Measurements from ENCODE around the gene SHISA5.

SHISA5 gene

DNA sequence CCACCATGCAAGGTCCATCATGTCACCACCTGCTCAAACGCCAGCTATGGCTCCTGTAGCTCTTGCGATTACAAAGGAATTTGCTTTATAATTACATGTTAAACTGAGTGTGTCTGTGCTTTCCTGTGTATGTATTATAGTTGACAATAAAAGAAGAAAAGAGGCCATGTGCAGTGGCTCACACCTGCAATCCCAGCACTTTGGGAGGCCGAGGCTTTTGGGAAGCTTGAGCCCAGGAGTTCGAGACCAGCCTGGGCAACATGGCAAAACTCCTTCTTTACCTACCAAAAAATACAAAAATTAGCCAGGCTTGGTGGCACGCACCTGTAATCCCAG lies 30.4 kb downstream of the SHISA5 start:
- no peak for ATAC-seq
- TF ChIP-seq ISL1 (CRISPR knock-in tag; IDR thresholded peaks at IDR 0.05) (no peak), ZNF8 (CRISPR knock-in tag; IDR thresholded peaks at IDR 0.05) (no peak), ZFP3 (CRISPR knock-in tag; IDR thresholded peaks at IDR 0.05) (no peak), CSDC2 (CRISPR knock-in tag; IDR thresholded peaks at IDR 0.05) (no peak), GLIS3 (CRISPR knock-in tag; IDR thresholded peaks at IDR 0.05) (no peak), ZNF70 (CRISPR knock-in tag; IDR thresholded peaks at IDR 0.05) (no peak), TCF4 (CRISPR knock-in tag; IDR thresholded peaks at IDR 0.05; ENCODE audit: borderline replicate concordance) (no peak), PPARA (CRISPR knock-in tag; IDR thresholded peaks at IDR 0.05; ENCODE audit: borderline replicate concordance) (no peak), ESRRG (CRISPR knock-in tag; IDR thresholded peaks at IDR 0.05) (no peak), SNAI2 (CRISPR knock-in tag; IDR thresholded peaks at IDR 0.05) (no peak), ZFP30 (CRISPR knock-in tag; IDR thresholded peaks at IDR 0.05) (no peak), ZC3H10 (CRISPR knock-in tag; IDR thresholded peaks at IDR 0.05) (no peak), TOX (CRISPR knock-in tag; IDR thresholded peaks at IDR 0.05; ENCODE audit: borderline replicate concordance) (no peak), RARB (CRISPR knock-in tag; IDR thresholded peaks at IDR 0.05) (no peak), BACH2 (CRISPR knock-in tag; IDR thresholded peaks at IDR 0.05; ENCODE audit: borderline replicate concordance) (no peak)
- TF ChIP-seq, protein P1, sequence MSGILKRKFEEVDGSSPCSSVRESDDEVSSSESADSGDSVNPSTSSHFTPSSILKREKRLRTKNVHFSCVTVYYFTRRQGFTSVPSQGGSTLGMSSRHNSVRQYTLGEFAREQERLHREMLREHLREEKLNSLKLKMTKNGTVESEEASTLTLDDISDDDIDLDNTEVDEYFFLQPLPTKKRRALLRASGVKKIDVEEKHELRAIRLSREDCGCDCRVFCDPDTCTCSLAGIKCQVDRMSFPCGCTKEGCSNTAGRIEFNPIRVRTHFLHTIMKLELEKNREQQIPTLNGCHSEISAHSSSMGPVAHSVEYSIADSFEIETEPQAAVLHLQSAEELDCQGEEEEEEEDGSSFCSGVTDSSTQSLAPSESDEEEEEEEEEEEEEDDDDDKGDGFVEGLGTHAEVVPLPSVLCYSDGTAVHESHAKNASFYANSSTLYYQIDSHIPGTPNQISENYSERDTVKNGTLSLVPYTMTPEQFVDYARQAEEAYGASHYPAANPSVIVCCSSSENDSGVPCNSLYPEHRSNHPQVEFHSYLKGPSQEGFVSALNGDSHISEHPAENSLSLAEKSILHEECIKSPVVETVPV (CRISPR knock-in tag; IDR thresholded peaks at IDR 0.05): no peak
- TF ChIP-seq, protein P2, sequence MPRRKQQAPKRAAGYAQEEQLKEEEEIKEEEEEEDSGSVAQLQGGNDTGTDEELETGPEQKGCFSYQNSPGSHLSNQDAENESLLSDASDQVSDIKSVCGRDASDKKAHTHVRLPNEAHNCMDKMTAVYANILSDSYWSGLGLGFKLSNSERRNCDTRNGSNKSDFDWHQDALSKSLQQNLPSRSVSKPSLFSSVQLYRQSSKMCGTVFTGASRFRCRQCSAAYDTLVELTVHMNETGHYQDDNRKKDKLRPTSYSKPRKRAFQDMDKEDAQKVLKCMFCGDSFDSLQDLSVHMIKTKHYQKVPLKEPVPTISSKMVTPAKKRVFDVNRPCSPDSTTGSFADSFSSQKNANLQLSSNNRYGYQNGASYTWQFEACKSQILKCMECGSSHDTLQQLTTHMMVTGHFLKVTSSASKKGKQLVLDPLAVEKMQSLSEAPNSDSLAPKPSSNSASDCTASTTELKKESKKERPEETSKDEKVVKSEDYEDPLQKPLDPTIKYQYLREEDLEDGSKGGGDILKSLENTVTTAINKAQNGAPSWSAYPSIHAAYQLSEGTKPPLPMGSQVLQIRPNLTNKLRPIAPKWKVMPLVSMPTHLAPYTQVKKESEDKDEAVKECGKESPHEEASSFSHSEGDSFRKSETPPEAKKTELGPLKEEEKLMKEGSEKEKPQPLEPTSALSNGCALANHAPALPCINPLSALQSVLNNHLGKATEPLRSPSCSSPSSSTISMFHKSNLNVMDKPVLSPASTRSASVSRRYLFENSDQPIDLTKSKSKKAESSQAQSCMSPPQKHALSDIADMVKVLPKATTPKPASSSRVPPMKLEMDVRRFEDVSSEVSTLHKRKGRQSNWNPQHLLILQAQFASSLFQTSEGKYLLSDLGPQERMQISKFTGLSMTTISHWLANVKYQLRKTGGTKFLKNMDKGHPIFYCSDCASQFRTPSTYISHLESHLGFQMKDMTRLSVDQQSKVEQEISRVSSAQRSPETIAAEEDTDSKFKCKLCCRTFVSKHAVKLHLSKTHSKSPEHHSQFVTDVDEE (CRISPR knock-in tag; IDR thresholded peaks at IDR 0.05): no peak
- TF ChIP-seq, protein P3, sequence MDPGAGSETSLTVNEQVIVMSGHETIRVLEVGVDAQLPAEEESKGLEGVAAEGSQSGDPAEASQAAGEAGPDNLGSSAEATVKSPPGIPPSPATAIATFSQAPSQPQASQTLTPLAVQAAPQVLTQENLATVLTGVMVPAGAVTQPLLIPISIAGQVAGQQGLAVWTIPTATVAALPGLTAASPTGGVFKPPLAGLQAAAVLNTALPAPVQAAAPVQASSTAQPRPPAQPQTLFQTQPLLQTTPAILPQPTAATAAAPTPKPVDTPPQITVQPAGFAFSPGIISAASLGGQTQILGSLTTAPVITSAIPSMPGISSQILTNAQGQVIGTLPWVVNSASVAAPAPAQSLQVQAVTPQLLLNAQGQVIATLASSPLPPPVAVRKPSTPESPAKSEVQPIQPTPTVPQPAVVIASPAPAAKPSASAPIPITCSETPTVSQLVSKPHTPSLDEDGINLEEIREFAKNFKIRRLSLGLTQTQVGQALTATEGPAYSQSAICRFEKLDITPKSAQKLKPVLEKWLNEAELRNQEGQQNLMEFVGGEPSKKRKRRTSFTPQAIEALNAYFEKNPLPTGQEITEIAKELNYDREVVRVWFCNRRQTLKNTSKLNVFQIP (CRISPR knock-in tag; IDR thresholded peaks at IDR 0.05; ENCODE audit: borderline replicate concordance, low read depth): no peak
- TF ChIP-seq, protein P4, sequence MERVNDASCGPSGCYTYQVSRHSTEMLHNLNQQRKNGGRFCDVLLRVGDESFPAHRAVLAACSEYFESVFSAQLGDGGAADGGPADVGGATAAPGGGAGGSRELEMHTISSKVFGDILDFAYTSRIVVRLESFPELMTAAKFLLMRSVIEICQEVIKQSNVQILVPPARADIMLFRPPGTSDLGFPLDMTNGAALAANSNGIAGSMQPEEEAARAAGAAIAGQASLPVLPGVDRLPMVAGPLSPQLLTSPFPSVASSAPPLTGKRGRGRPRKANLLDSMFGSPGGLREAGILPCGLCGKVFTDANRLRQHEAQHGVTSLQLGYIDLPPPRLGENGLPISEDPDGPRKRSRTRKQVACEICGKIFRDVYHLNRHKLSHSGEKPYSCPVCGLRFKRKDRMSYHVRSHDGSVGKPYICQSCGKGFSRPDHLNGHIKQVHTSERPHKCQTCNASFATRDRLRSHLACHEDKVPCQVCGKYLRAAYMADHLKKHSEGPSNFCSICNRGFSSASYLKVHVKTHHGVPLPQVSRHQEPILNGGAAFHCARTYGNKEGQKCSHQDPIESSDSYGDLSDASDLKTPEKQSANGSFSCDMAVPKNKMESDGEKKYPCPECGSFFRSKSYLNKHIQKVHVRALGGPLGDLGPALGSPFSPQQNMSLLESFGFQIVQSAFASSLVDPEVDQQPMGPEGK (CRISPR knock-in tag; IDR thresholded peaks at IDR 0.05; ENCODE audit: borderline replicate concordance): no peak

DNA sequence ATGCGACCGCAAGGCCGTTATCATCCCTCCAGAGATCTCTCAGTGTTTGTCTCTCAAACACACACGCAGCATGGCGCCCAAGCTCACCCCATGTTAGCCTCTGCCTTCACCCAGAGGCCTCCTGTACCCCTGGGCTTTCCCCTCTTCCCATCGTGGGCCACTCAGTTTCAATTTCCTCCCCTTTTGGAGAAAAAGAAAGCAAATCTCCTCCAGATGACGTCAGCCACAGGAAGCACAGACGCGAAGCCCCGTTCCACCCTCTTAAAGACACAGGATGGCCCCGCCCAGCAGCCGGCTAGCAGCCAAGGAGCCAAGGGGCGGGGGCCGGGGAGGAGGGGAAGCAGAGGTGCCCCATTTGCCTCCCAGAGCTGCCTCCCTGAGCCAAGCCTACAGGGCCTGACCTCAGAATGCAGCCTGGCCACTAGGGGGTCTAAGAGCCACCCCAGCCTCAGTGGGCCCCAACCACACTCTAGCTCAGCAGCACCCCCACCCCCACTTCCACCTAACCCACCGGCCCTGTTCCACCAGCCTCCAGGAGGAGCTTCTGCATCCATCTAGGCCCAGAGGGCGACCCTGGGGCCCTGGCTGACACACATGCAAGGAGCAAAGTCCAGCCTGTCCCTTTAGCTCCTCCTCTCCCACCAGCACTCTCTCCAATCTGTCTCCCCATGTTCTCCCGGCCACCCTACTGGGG lies 30.9 kb downstream of the SHISA5 start:
- ATAC-seq: peak; percentile 89
- TF ChIP-seq OSR1 (CRISPR knock-in tag; IDR thresholded peaks at IDR 0.05) (no peak), TCF4 (CRISPR knock-in tag; IDR thresholded peaks at IDR 0.05; ENCODE audit: borderline replicate concordance) (no peak), BACH2 (CRISPR knock-in tag; IDR thresholded peaks at IDR 0.05; ENCODE audit: borderline replicate concordance) (no peak), SNAI2 (CRISPR knock-in tag; IDR thresholded peaks at IDR 0.05) (no peak), ARNTL (CRISPR knock-in tag; IDR thresholded peaks at IDR 0.05; ENCODE audit: borderline replicate concordance, low read depth) (no peak), ESRRG (CRISPR knock-in tag; IDR thresholded peaks at IDR 0.05) (no peak), TOX (CRISPR knock-in tag; IDR thresholded peaks at IDR 0.05; ENCODE audit: borderline replicate concordance) (no peak), RARB (CRISPR knock-in tag; IDR thresholded peaks at IDR 0.05) (no peak), ISL1 (CRISPR knock-in tag; IDR thresholded peaks at IDR 0.05) (no peak), ZFP3 (CRISPR knock-in tag; IDR thresholded peaks at IDR 0.05) (no peak)
- TF ChIP-seq, protein P2 (CRISPR knock-in tag; IDR thresholded peaks at IDR 0.05): no peak
- TF ChIP-seq, protein P4 (CRISPR knock-in tag; IDR thresholded peaks at IDR 0.05; ENCODE audit: borderline replicate concordance): no peak

All from SK-N-SH treated with all-trans-retinoic acid at 6 μM for 48 hours (cell line).